Forelimb muscle (tissue), 1 donor: Measurements from ENCODE around the gene GPR17. TPM values are rescaled to one million over a fixed set of nuclear protein-coding genes. Genes with fewer than 3 reads are reported as not detected.

Experiments
- DNase-seq: peaks from one replicate; pipeline ENCODE4 v3.0.0-alpha.2; 2013; ENCODE audit warnings: low read depth
- polyA plus RNA-seq: library from polyadenylated mRNA; unstranded; fragments of 120-200 nt; gene quantifications from one replicate; pipeline ENCODE4 v1.2.1, GENCODE V29; 2013; ENCODE audit not compliant: insufficient read length

The GPR17 gene
- polyA plus RNA-seq, 1 donor = 2.4 TPM

DNA sequence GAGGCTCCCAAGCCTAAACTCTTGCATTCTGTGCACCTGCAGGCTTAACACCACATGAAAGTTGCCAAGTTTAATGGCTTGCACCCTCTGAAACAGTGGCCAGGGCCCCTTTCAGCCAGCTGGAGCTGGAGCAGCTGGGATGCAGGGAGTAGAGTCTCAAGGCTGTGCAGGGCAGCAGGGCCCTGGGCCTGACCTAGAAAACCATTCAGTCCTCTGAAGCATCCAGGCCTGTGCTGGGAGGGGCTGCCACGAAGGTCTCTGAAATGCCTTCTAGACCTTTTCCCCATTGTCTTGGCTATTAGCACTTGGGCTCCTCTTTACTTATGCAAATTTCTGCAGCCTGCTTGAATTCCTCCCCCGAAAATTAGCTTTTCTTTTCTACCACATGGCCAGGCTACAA lies 44.7 kb downstream of the GPR17 start:
- no peak for DNase-seq

DNA sequence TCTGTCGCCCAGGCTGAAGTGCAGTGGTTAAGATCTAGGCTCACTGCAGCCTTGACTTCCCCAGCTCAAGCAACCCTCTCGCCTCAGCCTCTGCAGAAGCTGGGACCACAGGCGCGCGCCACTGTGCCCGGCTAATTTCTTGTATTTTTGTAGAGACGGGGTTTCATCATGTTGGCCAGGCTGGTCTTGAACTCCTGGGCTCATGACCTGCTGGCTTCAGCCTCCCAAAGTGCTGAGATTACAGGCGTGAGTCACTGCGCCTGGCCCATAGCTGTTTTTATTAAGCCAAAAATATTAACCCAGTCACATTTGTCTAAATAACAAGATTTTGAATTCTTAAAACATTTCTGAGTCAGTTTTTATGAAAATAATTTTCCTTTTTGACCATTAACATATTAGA lies 49.0 kb downstream of the GPR17 start:
- DNase-seq = no peak

DNA sequence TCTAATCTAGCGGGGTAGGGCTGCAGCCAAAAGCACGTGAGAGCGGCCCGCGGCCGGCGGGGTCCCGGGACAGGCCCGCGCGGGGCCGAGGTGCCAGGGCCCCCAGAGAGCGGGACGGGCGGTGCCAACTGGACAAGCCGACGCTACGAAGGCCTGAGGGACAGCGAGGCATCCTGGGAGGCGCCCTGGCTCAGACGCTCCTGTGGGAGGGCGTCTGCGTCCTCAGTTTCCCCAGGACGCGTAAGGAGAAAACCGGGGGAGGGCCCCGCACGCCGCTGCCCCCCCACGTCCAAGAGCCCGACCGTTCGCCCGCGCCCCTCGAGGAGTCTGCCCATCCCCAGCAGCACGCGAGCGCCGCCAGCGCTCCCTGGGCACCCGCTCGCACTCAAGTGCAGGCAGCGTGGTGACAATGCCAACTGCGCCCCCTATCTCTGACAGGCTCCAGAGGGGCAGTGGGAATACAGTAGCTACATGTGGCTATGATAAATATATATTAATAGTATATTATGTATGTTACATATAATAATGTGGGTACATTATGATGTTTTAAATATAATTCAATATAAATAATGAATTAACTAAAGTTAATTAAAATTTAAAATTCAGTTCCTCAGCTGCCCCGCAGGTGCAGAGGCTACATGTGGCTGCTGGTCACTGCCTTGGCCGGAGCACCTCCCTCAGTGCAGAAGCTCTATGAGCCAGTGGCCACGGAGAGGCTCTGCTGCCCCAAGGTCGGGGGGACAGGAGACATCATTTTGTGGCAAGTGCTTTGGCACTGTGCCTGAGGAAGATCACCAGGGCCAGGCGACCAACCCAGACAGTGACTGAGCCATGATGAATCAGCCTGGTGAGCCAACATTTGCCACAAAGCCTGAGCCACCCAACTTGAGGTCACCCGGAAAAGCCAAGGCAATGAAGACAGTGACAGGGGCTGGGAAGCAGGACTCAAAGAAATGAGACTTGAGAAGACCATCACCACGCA lies 49.8 kb downstream of the GPR17 start:
- DNase-seq = no peak

DNA sequence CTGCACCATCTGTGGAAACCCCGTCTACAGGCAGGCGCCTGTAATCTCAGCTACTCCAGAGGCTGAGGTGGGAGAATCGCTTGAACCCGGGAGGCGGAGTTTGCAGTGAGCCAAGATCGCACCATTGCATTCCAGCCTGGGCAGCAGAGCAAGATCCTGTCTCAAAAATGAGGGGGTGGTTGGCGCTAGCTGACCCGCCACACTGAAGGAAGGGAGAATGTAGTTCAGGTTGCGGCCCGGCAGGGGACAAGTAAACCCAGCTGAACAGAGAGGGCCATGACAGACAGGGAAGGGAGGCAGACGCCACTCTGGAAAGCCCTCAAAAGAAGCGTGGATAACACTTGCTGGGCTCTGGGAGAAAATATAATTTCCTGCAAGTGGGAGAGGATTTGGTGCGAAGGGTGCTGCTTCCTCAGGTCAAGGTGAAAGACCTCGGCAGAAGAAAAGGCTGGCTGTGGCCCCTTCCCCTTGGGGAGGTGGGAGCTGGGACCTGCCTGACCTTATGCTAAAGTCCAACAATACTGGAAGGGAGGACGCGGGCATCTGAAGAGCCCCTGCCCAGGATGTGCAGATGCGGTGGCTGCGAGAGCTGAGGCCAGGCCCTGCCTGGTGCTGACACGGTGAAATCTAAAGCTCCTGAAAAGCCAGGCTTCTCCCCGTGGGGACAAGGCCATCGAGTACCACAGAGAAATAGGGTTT lies 51.7 kb downstream of the GPR17 start:
- no peak for DNase-seq

DNA sequence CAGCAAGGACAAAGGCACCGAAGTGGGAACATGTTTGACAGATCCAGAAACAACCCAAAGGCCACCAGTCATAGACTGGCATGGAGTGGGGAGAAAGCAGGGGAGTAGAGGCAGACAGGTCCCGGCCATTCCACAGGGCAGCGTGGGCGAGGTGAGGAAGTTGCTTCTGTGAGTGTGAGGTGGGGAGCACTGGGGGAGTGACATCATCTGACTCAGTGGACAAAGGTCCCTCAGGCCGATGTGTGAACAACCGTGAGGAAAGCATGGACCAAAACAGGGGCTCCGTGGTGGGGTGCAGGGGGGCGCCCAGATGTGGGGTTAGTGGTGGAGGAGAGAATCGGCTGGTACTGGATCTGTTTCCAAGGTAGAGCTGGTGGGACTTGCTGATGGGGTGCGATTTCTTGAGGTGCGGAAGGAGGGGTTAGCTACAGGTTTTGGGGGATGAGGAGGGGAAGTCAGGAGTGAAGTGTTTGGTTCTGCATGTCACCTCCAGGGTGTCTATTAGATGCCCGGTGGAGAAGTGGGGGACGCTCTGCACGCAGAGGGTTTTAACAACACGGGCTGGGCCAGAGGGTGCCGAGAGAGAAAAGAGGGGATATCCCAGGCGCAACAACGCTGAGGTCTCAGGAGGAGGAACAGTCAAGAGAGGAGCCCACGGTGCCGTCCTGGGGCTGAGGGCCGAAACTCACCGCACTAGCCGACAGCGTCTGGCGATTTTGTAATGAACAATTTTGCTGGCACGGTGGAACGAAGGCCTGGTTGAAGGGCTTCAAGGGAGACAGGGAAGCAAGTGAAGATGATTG lies 52.8 kb downstream of the GPR17 start:
- no peak for DNase-seq

DNA sequence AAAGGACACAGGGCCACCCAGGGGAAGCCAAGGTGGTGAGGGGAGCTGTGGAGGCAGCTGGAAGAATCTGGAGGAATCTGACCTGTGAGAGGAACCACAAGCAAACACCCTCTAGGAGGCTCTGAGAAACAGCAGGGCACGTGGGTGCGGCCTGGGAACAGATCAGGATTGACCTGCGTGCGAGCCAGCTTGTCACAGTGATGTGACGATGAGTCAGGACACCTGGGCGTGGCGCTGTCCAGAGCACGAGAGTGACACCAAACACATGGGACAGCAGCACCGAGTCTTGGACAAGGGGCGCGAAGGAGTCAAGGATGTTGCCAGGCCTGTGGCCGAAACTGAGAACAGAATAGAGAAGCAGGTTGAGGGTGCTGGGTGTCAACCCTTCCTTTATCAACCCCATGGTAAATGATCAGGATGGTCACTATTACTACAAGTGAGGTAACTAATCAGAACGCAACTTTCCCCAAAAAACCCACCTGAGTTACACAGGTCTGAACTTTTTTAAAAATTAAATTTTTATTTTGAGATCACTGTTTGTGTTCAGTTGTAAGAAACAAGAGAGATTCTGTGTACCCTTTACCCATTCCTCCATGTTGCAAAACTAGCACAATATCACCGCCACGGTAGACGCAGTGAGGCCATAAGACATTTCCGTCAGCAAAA lies 54.7 kb downstream of the GPR17 start:
- DNase-seq = no peak

DNA sequence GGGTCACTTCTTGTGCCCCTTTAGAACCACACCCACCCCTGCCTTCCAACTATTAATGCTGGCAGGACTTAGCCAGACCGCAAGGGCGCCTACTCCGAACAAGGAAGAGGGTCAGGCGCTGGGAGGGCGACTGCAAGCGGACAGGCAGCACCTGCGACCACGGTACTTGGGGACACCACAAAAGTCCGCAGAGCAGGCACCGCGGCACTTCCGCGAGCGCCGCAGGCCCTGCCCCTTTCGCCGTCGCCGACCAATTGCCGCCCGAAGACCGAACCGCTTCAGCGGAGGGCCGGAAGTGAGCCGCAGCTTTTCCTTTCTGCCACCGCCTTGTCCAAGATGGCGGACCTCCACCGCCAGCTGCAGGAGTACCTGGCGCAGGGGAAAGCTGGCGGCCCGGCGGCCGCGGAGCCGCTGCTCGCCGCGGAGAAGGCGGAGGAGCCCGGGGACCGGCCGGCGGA lies 55.3 kb downstream of the GPR17 start, which contains the start of gene SFT2D3:
SFT2D3 (plus strand) TSS at position 305 of the 458 bp plus-strand sequence; CDS start at position 337, 32 bp downstream.
- peak; percentile 83 for DNase-seq

DNA sequence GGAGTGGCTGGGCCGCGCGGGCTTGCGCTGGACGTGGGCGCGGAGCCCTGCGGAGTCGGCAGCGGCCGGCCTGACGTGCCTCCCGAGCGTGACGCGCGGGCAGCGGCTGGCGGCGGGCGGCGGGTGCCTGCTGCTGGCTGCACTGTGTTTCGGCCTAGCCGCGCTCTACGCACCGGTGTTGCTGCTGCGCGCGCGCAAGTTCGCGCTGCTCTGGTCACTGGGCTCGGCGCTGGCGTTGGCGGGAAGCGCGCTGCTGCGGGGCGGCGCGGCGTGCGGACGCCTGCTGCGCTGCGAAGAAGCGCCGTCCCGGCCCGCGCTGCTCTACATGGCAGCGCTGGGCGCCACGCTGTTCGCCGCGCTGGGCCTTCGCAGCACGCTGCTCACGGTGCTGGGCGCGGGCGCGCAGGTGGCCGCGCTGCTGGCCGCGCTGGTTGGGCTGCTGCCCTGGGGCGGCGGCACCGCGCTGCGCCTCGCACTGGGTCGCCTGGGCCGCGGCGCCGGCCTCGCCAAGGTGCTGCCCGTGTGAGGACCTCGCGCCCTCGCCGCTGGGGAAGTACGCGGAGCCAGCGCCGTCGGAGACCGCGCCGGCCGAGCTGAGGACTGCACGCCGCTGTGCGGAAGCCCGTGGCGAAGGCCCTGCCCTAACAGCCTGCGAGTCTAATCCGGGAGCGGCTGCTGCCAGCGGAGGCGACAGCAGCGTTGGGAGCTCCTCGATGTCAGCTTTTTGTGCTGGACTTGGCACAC lies 55.9 kb downstream of the GPR17 start:
- no peak for DNase-seq

Other genes with a start within 250 kb of the GPR17 start
- gene PROC, start 227.7 kb upstream of the GPR17 start, polyA plus RNA-seq = 0.46 TPM
- gene IWS1, start 119.7 kb upstream of the GPR17 start, polyA plus RNA-seq = 45.4 TPM
- gene MYO7B, start 110.5 kb upstream of the GPR17 start, polyA plus RNA-seq = 1.1 TPM
- gene LIMS2, start 29.4 kb downstream of the GPR17 start, polyA plus RNA-seq = 41.3 TPM
- not detected for gene SFT2D3, start 55.3 kb downstream of the GPR17 start, polyA plus RNA-seq
- gene WDR33, start 165.0 kb downstream of the GPR17 start, polyA plus RNA-seq = 29.3 TPM
- gene POLR2D, start 212.0 kb downstream of the GPR17 start, polyA plus RNA-seq = 45.8 TPM
- 13.5 TPM for gene AMMECR1L, start 239.8 kb downstream of the GPR17 start, polyA plus RNA-seq